DND-41 (cell line): ENCODE measurements around the gene CNKSR2.

Experiments used
- EZH2 ChIP-seq: IDR thresholded peaks from 3 replicates; pipeline ENCODE4 v1.6.1; 2012; ENCODE audit warnings: borderline replicate concordance, low read depth, mild to moderate bottlenecking, moderate library complexity, low read length, inconsistent platforms; ENCODE audit not compliant: severe bottlenecking
- TF ChIP-seq, protein P1 (sequence below): IDR thresholded peaks from 2 replicates; pipeline ENCODE4 v1.5.1; 2012; ENCODE audit warnings: borderline replicate concordance, low read length, moderate library complexity, mild to moderate bottlenecking; ENCODE audit not compliant: poor library complexity, severe bottlenecking; ENCODE audit errors: extremely low read depth

DNA sequence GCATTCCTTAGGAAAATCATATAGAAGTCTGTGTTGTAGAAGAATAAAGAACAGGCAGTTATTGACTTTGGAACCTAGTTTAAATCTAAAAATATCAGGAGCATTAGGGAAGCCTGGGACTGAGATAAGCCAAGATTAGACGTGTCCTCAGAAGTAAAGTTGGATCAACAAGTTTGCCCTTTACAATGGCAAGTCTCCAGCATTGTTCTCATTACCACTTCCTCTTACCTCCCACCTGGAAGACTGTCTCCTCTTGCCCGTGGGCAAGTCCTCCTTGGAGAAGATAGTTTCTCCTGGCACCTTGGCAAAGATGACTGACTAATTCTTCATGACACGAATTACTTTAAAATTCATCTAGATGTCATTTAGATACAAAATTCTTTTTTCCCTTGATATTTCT is 37.8 kb downstream of the CNKSR2 start:
- no peak for TF ChIP-seq EZH2
- TF ChIP-seq, protein P1, sequence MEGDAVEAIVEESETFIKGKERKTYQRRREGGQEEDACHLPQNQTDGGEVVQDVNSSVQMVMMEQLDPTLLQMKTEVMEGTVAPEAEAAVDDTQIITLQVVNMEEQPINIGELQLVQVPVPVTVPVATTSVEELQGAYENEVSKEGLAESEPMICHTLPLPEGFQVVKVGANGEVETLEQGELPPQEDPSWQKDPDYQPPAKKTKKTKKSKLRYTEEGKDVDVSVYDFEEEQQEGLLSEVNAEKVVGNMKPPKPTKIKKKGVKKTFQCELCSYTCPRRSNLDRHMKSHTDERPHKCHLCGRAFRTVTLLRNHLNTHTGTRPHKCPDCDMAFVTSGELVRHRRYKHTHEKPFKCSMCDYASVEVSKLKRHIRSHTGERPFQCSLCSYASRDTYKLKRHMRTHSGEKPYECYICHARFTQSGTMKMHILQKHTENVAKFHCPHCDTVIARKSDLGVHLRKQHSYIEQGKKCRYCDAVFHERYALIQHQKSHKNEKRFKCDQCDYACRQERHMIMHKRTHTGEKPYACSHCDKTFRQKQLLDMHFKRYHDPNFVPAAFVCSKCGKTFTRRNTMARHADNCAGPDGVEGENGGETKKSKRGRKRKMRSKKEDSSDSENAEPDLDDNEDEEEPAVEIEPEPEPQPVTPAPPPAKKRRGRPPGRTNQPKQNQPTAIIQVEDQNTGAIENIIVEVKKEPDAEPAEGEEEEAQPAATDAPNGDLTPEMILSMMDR: no peak
